Muscle of leg (tissue), 11 donors: Measurements from ENCODE around the gene BCS1L. TPM values are rescaled to one million over a fixed set of nuclear protein-coding genes. Genes with fewer than 3 reads are reported as not detected.
A peak's percentile ranks its signal among the peaks of the same experiment; 100 is the strongest.

ENCODE experiments used
- DNase-seq: peaks from one replicate; pipeline ENCODE4 v3.0.0; 2013
- H3K27ac ChIP-seq: one replicate; pipeline ENCODE4 v1.5.1; 2013; ENCODE audit warnings: mild to moderate bottlenecking, low read length, control low read depth
- H3K27me3 ChIP-seq: one replicate; pipeline ENCODE4 v1.6.1; 2013; ENCODE audit warnings: low read length; ENCODE audit not compliant: control insufficient read depth, insufficient read depth
- H3K36me3 ChIP-seq: one replicate; pipeline ENCODE4 v1.6.1; 2013; ENCODE audit warnings: low read length; ENCODE audit not compliant: control insufficient read depth, insufficient read depth
- H3K4me1 ChIP-seq: one replicate; pipeline ENCODE4 v1.6.1; 2013; ENCODE audit warnings: low read length; ENCODE audit not compliant: control insufficient read depth, insufficient read depth
- H3K4me3 ChIP-seq: one replicate; pipeline ENCODE4 v1.5.1; 2013; ENCODE audit warnings: low read length, control low read depth
- H3K9me3 ChIP-seq: replicated peaks from 2 replicates; pipeline ENCODE4 v1.6.1; 2013; ENCODE audit warnings: low read depth, low read length; ENCODE audit not compliant: control insufficient read depth
- WGBS: methylation state at CpG from one replicate; pipeline ENCODE4 v1.1.5; 2013; ENCODE audit warnings: missing lambda C conversion rate; ENCODE audit not compliant: insufficient coverage; 5-methylcytosine and 5-hydroxymethylcytosine counted together
- polyA plus RNA-seq, 8 donors: library from polyadenylated mRNA; unstranded; fragments of 120-200 nt; gene quantifications; one replicate each; pipeline versions ENCODE4 v1.2.1 to v1.2.3, GENCODE V29; 2013; ENCODE audit warnings: inconsistent platforms in 1 of 8, low replicate concordance in 1 of 8; ENCODE audit not compliant: insufficient read length in 8 of 8, insufficient read depth in 1 of 8
- total RNA-seq: library from RNA; stranded (reverse); fragments of 120-200 nt; gene quantifications from one replicate; pipeline ENCODE4 v1.2.4, GENCODE V29; 2013

The BCS1L gene
- total and polyA plus RNA-seq, 9 donors = 33.6 to 43.4 (median 36.5) TPM

GRCh38 chr2:218710687-218711549 is 51.4 kb downstream of the BCS1L start, which contains the start of gene TTLL4:
Gene TTLL4, plus strand, starts transcription at chr2:218710835. Its CDS starts 26,842 bp downstream, at chr2:218737677.
- peak within 1 kb of the TSS; percentile 100 for H3K4me3 ChIP-seq
- peaks cover 2% of the 10 kb centered on the region for H3K36me3 ChIP-seq
- H3K27ac ChIP-seq = peak within 1 kb of the TSS; percentile 94
- DNase-seq = peak; percentile 99
- no peaks in the 10 kb centered on the region for H3K9me3 ChIP-seq
- H3K4me1 ChIP-seq = peaks cover 10% of the 10 kb centered on the region
- under 1% methylated on average over 71 of the region's 74 CpGs for WGBS
- peaks cover 2% of the 10 kb centered on the region for H3K27me3 ChIP-seq

GRCh38 chr2:218711550-218711929 is 52.1 kb downstream of the BCS1L start:
- Histone ChIP-seq H3K27ac (peak overlapping the region; percentile 94), H3K9me3 (no peaks in the 10 kb centered on the region), H3K4me3 (peak overlapping the region; percentile 100), H3K4me1 (peaks cover 10% of the 10 kb centered on the region), H3K27me3 (peaks cover 2% of the 10 kb centered on the region), H3K36me3 (peaks cover 3% of the 10 kb centered on the region)
- no CpG with 5 or more reads among the region's 5 CpGs for WGBS
- no peak for DNase-seq

Other genes starting within 250 kb of the BCS1L start
- not detected for gene VIL1, start 240.6 kb upstream of the BCS1L start, total RNA-seq
- 10 to 100 TPM in 1 of 8 donors, 1 to 10 TPM in 1, under 1 TPM in 4, not detected in 2; 0.12 to 19.1 (median 0.45) TPM for gene VIL1, start 240.6 kb upstream of the BCS1L start, polyA plus RNA-seq
- gene USP37, start 91.3 kb upstream of the BCS1L start, total RNA-seq = 11.0 TPM
- gene USP37, start 91.3 kb upstream of the BCS1L start, polyA plus RNA-seq = 10 to 100 TPM in 1 of 8 donors, 1 to 10 TPM in 7; 4.8 to 10.7 (median 9.0) TPM
- gene CNOT9, start 90.8 kb upstream of the BCS1L start, total RNA-seq = 35.4 TPM
- 10 to 100 TPM; 31.2 to 42.3 (median 36.1) TPM for gene CNOT9, start 90.8 kb upstream of the BCS1L start, polyA plus RNA-seq
- 41.8 TPM for gene PLCD4, start 51.8 kb upstream of the BCS1L start, total RNA-seq
- 10 to 100 TPM; 26.8 to 58.5 (median 45.9) TPM for gene PLCD4, start 51.8 kb upstream of the BCS1L start, polyA plus RNA-seq
- 7.0 TPM for gene ZNF142, start 60 bp upstream of the BCS1L start, total RNA-seq
- gene ZNF142, start 60 bp upstream of the BCS1L start, polyA plus RNA-seq = 10 to 100 TPM; 10.3 to 17.8 (median 12.4) TPM
- 20.2 TPM for gene RNF25, start 12.3 kb downstream of the BCS1L start, total RNA-seq
- 10 to 100 TPM; 22.2 to 32.6 (median 27.9) TPM for gene RNF25, start 12.3 kb downstream of the BCS1L start, polyA plus RNA-seq
- gene STK36, start 12.4 kb downstream of the BCS1L start, total RNA-seq = 18.8 TPM
- 10 to 100 TPM; 21.5 to 32.3 (median 27.1) TPM for gene STK36, start 12.4 kb downstream of the BCS1L start, polyA plus RNA-seq
- 9.7 TPM for gene TTLL4, start 51.2 kb downstream of the BCS1L start, total RNA-seq
- 10 to 100 TPM; 19.5 to 25.5 (median 21.1) TPM for gene TTLL4, start 51.2 kb downstream of the BCS1L start, polyA plus RNA-seq
- gene CYP27A1, start 122.5 kb downstream of the BCS1L start, total RNA-seq = 18.4 TPM
- gene CYP27A1, start 122.5 kb downstream of the BCS1L start, polyA plus RNA-seq = 10 to 100 TPM; 11.8 to 26.8 (median 19.7) TPM
- 19.3 TPM for gene PRKAG3, start 172.1 kb downstream of the BCS1L start, total RNA-seq
- gene PRKAG3, start 172.1 kb downstream of the BCS1L start, polyA plus RNA-seq = 10 to 100 TPM in 7 of 8 donors, 1 to 10 TPM in 1; 9.9 to 22.6 (median 19.0) TPM
- 0.09 TPM for gene WNT6, start 200.1 kb downstream of the BCS1L start, total RNA-seq
- gene WNT6, start 200.1 kb downstream of the BCS1L start, polyA plus RNA-seq = 1 to 10 TPM in 1 of 8 donors, under 1 TPM in 5, not detected in 2; 0.11 to 2.8 (median 0.13) TPM
- gene WNT10A, start 221.2 kb downstream of the BCS1L start, total RNA-seq = 0.04 TPM
- 1 to 10 TPM in 1 of 8 donors, under 1 TPM in 2, not detected in 5; 0.06 to 1.7 (median 0.07) TPM for gene WNT10A, start 221.2 kb downstream of the BCS1L start, polyA plus RNA-seq